ENCODE data around the gene CARMIL3.
A peak's percentile ranks its signal among the peaks of the same experiment; 100 is the strongest.
"Not testable (repeated sequence)": the region's sequence is repeated elsewhere in the genome, so short reads cannot be mapped to it uniquely, and the experiment has no call there.

The CARMIL3 gene

DNA sequence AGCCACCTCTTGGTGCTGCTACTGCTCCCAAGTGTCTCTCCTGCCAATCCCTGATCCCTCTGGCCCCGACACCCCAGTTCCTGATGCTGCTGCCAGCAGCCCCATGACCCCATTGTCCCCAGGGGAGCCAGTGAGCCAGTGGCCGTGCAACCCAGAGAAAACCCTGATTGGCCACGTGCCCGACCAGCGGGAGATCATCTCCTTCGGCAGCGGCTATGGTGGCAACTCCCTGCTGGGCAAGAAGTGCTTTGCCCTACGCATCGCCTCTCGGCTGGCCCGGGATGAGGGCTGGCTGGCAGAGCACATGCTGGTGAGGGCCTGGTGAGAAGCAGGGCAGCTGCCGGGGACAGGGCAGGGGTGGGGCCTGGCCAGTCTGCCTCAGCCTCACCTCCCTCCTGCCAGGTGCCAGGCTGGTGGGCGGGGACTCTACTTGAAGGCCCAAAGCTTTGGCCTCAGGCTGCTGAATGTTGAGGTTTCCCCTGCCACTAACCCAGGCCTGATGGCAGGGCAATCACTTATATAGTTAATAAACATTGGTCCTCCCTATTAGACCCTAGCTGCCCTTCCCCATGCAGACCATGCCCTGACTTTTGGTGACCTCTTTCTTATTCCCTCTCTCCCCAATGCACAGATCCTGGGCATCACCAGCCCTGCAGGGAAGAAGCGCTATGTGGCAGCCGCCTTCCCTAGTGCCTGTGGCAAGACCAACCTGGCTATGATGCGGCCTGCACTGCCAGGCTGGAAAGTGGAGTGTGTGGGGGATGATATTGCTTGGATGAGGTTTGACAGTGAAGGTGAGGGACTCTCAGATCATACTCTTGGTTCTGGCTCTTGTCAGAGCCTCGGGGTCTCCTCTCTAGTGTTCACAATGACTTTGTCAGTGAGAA, 47.4 kb downstream of the CARMIL3 start:
- peak; percentile 43 for DNase-seq

DNA sequence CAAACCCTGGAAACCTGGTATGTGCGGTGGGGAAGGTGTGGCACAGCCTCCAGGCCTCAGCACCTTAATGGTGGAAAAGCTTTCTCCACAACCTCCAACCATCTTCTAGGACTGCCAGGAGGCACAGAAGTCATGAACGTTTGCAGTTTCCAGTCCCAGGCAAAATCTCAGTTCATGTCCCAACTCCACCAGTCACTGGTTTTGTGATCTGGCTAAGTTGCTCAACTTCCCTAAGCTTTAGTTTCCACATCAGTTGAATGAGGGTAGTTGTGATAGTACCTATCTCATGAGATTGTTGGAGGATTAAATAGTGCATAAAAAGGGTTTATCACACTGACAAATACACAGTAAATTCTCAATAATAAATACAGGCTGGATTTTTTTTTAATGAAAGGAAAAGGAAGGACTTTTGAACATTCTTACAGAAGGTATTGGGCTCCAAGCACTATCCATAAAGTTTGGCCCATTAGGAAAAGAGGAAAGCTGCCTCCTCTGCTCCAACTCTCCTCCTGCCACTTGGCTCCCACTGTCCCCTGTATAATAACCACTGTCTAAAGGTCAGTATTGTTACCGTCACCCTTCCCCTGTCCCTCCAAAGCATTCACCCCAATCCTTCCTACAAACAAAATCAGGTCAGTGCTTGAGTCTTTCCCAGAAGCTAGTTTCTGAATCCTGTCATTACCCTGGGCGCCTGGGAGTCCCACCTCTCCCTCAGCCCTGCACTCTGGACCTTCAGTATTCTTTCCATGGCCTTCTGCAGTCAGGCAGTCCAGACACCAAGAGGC, 48.6 kb downstream of the CARMIL3 start:
- DNase-seq: no peak

DNA sequence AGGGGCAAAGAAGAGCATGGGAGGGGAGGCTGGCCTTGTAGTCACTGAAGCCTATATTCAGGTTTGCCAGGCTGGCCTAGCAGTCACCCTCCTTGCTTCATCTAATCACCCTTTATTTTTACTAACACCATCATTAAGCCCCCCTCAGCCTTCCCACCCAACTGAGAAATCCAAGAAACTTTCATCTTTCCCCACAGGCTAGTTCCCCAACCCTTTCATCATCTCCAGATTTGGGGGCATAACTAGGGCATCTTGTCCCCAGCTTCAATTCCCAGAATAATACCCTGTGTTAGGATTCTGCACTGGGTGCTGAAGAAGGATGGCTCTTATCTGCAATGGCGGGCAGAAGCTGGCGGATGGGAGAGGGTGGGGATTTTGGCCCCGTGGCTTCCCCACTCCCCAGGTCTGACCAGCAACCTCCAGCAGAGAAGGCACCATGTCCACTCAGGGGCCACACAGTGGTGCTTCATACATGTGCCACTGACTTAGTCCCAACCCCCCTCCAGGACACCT, 49.2 kb downstream of the CARMIL3 start:
- DNase-seq: no peak

DNA sequence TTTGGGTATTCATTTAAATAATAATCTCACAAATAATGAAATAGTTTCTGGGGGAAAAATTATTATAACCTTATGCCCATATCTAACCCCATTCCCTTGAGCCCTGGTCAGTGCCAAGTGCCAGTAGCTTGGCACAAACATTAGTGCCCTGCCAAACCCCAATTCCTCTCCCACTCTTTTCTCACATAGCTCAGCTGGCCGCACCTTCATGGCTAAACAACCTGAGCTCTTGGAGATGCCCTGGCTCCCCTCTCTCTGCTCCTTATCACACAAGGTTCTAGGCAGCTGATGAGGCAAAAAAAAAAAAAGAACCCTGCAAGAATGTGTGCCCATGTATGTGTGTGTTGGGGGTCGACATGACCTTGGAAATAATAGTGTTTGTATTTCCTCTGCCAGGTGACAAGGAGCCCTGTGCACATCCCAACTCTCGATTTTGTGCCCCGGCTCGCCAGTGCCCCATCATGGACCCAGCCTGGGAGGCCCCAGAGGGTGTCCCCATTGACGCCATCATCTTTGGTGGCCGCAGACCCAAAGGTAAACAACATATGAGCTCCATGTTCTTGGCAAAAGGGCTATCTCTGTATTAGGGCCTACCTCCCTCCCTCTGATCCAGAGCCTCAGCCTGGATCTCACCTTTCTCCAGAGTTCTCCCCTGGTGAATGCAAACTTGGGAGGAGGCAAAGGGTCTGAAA, 50.7 kb downstream of the CARMIL3 start:
- no peak for DNase-seq

DNA sequence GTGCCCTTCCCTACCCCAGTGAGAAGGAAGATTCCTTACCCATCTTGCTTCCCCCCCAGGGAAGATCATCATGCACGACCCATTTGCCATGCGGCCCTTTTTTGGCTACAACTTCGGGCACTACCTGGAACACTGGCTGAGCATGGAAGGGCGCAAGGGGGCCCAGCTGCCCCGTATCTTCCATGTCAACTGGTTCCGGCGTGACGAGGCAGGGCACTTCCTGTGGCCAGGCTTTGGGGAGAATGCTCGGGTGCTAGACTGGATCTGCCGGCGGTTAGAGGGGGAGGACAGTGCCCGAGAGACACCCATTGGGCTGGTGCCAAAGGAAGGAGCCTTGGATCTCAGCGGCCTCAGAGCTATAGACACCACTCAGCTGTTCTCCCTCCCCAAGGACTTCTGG, 51.6 kb downstream of the CARMIL3 start:
- no peak for DNase-seq

DNA sequence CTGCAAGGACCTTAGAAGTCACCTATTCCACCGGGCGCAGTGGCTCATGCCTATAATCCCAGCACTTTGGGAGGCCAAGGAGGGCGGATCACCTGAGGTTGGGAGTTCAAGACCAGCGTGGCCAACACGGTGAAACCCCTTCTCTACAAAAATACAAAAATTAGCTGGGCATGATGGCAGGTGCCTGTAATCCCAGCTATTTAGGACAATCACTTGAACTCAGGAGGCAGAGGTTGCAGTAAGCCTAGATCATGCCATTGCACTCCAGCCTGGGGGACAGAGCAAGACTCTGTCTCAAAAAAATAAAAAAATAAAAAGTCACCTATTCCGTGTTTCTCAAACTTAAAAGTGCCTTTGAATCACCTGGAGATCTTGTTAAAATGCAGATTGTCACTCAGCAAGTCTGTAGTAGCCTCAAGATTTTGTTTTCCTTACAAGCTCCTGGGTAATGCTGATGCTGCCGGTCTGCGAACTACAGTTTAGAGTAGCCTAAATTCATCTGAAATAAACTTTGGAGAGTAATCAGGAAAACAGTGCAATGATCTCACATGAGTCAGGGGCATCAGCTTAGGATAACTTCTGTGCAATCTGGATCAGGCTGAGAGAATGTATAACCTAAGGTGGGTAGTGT, 53.9 kb downstream of the CARMIL3 start:
- DNase-seq: not testable (repeated sequence)

DNA sequence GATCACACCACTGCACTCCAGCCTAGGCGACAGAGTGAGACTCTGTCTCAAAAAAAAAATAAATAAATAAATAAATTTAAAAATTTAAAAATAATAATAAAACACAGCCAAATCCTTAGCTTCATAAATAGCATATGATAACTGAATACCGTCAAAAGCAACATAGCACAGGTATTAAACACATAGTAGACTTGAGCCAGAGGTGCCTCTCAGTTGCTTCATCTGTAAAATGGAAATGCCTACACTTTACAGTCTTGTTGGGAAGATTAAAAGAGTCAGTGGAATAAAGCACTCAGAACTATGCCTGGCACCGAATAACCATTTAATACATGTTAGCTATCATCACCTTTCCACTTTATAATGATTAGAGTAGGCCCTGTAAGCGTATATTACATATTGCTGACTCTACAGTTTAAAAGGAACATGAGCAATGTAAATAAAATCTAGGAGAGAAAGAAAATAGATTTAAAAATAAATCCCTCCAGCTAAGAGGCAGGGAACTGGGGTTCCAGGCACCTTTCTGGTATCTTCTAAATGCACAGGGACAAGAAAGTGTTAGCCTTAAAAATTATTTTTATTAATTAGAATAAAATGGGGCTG, 55.0 kb downstream of the CARMIL3 start:
- no peak for DNase-seq

DNA sequence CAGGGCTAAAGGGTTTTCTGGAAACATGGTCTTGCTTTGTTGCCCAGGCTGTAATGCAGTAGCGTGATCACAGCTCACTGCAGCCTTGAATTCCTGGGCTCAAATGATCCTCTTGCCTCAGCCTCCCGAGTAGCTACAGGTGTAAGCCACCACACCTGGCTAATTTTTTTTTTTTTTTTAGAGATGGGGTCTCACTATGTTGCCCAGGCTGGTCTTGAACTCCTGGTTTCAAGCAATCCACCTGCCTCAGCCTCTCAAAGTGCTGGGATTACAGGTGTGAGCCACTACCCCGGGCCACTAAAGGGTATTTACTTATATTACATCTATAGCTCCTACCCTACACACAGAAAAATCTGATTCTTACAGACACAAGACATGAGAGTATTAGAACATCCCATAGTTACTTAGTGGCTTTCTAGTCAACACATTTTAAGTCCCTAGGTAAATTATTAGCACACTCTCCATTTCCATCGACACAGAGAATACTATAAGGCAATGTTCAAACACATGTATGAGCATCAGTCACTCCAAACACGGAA, 56.6 kb downstream of the CARMIL3 start:
- DNase-seq: no peak

DNA sequence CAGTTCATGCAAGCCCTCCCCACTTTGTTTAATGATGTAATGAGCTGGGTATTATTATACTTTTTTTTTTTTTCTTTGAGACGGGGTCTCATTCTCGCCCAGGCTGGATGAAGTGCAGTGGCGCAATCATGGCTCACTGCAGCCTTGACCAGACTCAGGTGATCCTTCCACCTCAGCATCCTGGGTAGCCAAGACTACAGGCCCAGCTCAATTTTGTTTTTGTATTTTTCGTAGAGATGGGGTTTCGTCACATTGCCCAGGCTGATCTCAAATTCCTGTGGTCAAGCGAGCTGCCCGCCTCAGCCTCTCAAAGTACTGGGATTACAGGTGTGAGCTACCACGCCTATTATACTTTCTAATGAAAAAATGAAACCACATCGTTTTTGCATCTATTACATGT, 58.3 kb downstream of the CARMIL3 start:
- DNase-seq: no peak

DNA sequence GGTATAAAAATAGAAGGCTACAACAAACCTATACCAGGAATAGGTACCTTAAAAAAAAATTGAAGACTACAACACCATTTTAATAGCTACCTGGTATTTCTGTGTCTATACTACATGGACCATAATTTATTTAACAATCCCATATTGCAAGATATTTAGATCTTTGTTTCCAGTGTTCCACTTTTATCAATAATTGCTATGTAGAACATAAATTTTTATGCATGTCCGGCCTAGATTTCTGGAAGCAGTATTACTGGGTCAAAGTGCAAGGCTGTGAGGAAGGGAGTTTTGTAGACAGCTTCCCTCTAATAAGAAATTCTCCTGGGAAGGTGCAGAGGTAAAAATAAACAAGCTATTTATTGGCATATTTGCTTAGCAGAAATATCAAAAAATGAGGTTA, 58.7 kb downstream of the CARMIL3 start:
- no peak for DNase-seq

DNA sequence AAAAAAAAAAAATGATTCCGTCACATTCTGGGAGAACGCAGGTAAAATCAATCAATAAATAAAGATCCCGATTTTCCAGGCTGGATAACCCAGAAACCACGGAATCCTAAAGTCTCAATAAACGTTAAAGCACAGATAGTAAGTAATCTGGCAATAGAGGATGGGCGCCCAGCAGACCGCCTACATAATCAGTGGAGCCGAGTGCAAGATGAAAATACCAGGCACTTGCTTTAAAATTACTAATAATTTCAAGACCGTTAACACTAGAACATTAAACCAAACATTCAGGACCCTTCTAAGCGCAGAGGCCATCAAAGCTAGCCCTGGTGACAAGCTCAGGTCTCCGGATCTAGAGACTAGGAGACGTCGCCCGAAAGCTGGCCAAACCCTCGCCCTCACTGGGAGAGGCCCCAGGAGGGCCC, 61.6 kb downstream of the CARMIL3 start:
- peak; percentile 51 for DNase-seq

DNA sequence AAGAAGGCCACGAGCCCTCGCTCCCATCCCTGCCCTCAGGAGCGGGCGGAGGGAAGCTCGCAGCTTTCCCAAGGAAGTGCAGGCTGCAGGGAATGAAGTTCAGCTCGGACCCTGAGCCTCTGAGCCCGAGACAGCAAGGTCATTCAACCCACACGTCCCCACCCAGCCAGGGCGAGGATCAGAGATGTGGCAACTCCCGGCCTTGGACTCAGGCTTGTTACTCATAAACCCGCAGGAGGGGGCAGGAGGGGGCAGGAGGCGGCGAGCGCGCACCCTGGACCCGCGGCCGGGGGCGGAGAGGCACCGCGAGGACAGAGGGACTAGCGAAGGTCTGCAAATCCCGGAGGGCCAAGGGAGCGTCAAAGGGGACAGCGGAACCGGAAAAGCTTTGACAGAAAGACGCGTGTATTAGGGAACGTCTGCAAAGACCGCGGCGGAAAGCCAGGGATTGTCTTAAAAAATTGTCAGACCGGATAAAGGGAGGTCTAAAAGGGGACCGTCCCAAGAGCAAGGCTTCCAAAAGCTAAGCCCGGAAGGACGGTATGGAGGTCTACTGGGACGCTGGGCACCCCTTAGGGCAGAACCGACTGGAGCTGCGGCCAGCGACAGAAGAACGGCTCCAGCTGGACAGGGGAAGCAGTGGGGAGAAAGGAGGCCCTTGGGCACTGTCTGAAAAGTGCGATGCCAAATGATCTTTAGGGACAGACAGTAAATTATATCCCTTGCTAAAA, 62.2 kb downstream of the CARMIL3 start:
- peak; percentile 91 for DNase-seq

DNA sequence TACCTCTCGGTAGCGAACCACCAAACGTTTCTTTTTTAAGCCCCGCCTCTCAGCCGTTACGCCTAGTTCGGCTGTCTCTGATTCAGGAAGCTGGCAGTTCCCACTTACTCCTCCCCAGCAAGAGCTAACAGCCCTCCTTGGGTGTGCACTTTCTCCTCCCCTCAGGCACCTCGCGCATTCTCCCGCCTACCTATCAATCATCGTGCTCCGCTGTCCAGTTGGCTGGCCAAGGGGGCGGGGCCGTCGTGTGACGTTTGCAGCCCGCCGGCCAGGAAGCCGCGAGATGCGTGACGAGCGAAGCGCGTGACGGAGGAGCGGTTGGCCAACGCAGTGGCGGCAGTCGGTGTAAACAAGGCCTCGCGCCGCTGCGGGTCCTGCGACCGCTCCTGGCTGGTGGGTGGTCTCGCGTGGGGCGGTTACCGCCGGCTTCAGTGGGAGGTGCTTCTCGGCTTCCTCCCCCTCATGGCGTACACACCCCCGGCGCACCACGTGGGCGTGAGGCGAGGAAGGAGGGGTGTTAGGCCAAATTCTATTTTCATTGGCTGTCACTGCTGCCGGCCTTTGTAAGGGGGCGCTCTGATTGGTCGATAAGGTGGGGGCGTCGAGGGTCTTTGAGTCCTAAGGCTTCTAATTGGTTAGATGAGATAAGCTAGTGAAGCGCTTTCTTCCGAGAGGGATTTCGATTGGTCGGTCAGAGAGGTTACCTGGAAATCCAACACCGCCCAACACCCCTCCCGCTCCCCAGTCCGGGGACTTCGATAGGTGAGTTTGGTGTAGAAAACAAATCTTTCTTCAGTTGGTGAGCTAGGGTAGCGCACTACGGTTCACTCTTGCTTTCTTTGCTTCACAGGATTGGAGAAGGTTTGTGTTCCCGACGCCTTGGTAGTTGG, 63.0 kb downstream of the CARMIL3 start, which contains the start of the genes DCAF11 and NRL:
Gene DCAF11 (plus strand): TSS at position 246 of the 890 bp plus-strand sequence. CDS start 818 bp downstream, outside the sequence.
Gene NRL (minus strand): TSS at position 418 of the 890 bp plus-strand sequence. CDS start 32,101 bp downstream, outside the sequence.
- peak; percentile 100 for DNase-seq

DNA sequence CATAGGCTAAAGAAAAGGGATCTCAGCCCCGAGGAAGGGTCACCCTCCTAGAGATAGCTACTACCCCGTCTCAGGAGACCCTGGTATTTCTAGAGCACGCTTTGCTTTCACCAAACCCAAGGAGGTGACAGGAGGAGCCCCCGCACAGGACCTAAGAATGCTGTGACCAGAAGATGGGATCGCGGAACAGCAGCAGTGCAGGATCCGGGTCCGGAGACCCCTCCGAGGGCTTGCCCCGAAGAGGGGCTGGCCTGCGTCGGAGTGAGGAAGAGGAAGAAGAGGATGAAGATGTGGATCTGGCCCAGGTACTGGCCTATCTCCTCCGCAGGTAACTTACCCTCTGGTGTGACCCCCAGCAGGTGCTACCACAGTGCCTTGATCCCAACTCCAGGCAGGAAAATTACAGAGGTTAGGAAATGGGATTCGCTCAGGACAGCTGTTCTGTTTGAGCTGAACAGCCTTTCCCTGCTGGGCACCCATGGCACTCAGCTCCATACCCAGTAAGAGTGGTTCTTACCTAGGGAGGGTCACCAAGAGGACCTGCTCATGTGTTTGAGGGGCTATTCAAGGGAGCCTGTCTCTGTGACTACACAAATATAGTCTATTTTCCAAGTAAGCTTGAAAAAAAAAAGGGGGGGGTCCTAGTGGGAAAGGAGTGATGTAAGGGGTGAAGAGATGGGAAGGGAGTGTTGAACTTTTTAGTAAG, 63.8 kb downstream of the CARMIL3 start:
- no peak for DNase-seq

DNA sequence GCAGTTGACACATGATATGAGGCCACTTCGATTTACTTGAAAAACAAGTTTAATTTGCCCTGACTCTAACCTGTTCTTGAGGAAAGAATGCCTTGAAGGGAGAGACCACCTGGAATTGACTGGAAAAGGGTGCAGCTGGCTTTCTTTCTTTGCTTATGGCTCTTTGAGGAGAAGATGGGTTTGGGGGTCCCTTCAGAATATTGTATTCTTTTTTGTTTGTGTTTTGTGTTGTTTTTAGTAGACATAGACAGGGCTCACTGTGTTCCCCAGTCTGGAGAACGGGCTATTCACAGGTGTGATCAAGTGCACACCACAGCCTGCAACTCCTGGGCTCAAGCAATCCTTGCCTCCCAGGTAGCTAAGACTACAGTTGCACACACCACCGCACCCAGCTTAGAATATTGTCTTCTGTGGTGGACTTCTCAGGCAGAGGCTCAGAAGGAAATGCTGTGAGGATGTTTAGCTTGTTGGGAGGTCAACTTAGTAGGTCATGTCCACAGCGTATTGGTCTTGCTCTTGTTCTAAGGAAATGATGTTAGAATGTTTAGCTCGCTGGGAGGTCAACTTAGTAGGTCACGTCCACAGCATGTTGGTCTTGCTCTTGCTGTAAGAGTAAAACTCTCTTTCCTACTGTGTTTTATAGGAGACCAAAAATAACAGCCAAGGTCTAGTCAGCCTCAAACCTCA, 64.5 kb downstream of the CARMIL3 start:
- DNase-seq: no peak

DNA sequence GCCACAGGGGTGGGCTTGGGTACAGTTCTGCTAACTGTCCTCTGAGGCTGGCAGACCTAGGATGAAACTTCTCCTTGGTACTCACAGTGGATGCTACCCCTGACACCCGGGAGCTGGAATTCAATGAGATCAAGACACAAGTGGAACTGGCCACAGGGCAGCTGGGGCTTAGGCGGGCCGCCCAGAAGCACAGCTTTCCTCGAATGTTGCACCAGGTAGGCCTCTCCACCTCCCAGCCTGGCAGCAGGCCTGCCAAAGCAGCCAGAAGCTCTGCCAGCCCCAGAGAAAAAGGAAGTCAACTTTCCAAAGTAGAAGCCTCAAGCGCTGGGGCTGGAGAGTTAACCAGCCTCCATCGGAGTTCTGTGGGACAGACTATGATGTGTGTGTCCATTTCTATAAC, 65.4 kb downstream of the CARMIL3 start:
- DNase-seq: no peak
